Heart right ventricle (tissue), 16 donors: Measurements from ENCODE around the gene CRYBG1. TPM values are rescaled to one million over a fixed set of nuclear protein-coding genes. Genes with fewer than 3 reads are reported as not detected.

ENCODE experiments used
- ATAC-seq, 8 donors: fragments of 200-7000 bp; cut with Tn5 transposase; one replicate each; pipeline ENCODE4 v1.9.1; 2020; ENCODE audit warnings: mild to moderate bottlenecking in 8 of 8, moderate library complexity in 8 of 8, moderate number of reproducible peaks in 1 of 8
- DNase-seq, 2 donors: peaks; one replicate each; pipeline ENCODE4 v3.0.0-alpha.2; 2020
- H3K27ac ChIP-seq, 10 donors: fragments of 200-600 bp; sonication (generic) in 2 of 10; one replicate each; pipeline versions ENCODE4 v1.5.0 to v1.8.0; 2020 to 2022; ENCODE audit warnings: mild to moderate bottlenecking in 3 of 10
- H3K27me3 ChIP-seq, 7 donors: fragments of 200-600 bp; one replicate each; pipeline ENCODE4 v1.8.0; 2021 to 2022; ENCODE audit warnings: mild to moderate bottlenecking in 2 of 7
- H3K36me3 ChIP-seq, 9 donors: fragments of 200-600 bp; sonication (generic) in 1 of 9; one replicate each; pipeline versions ENCODE4 v1.5.0 to v1.8.0; 2020 to 2022; ENCODE audit warnings: mild to moderate bottlenecking in 2 of 9
- H3K4me1 ChIP-seq, 9 donors: fragments of 200-600 bp; sonication (generic) in 1 of 9; one replicate each; pipeline versions ENCODE4 v1.5.0 to v1.8.0; 2020 to 2022; ENCODE audit warnings: mild to moderate bottlenecking in 4 of 9
- H3K4me3 ChIP-seq, 10 donors: fragments of 200-600 bp; sonication (generic) in 2 of 10; one replicate each; pipeline versions ENCODE4 v1.5.0 to v1.8.0; 2020 to 2022; ENCODE audit warnings: mild to moderate bottlenecking in 7 of 10, moderate library complexity in 2 of 10
- H3K9me3 ChIP-seq, 11 donors: fragments of 200-600 bp in 10 of 11; sonication (generic) in 2 of 11; one replicate each; pipeline versions ENCODE4 v1.5.0 to v1.8.0; 2013 to 2022; ENCODE audit warnings: mild to moderate bottlenecking in 2 of 11, control low read depth in 1 of 11, moderate library complexity in 1 of 11
- CTCF ChIP-seq, 9 donors: fragments of 200-600 bp; sonication (generic) in 2 of 9; IDR thresholded peaks; one replicate each; pipeline versions ENCODE4 v1.5.0 to v1.8.0; 2021 to 2022; ENCODE audit warnings: antibody characterized with exemption in 9 of 9, mild to moderate bottlenecking in 5 of 9, moderate library complexity in 1 of 9
- WGBS, 2 donors: extraction: QIAGEN DNeasy Blood & Tissue Kit; methylation state at CpG; one replicate each; pipeline ENCODE4 v1.1.7; 2013; ENCODE audit warnings: inconsistent platforms in 1 of 2; 5-methylcytosine and 5-hydroxymethylcytosine counted together
- intact Hi-C, 10 donors: fragments of 100-400 bp; cut with DNase I; formaldehyde crosslinking; loops; one replicate each; pipeline versions ENCODE4 v1.11.1 to v1.14.2; 2022
- polyA plus RNA-seq, 2 donors: library from polyadenylated mRNA; stranded (reverse); fragments of 200-250 nt; gene quantifications; one replicate each; pipeline ENCODE4 v1.2.3, GENCODE V29; 2013
- total RNA-seq, 10 donors: library from RNA; stranded (reverse); fragmentation: NEBNext Ultra II Directional in 3 of 10; extraction: Animal tissue kit (Norgen Biotek cat#: 25700) in 3 of 10; gene quantifications; one replicate each; pipeline versions ENCODE4 v1.2.1 to v1.2.4, GENCODE V29; 2021 to 2023
- donor health status: Arrhythmogenic right ventricular cardiomyopathy.
- donor health status: ischemic (EF 13 %, LVEDD 7.1; RV severe dilation, severe dysfunction).
- donor health status: healthy with polysubstance abuse.
- donor health status: DM: no; HTN: yes; CAD: no.
- donor health status: DM: no; HTN: no; CAD: no.
- donor health status: ischemic (EF 25% LVEDD 6.9; RV normal size, moderate dysfunction).
- donor health status: ischemic (EF 25% LVEDD 5.7; RV mildly dilated, moderate dysfunction).
- donor health status: healthy.
- donor health status: DM: yes; HTN: yes; CAD: no.
- donor health status: Ischemic cardiomyopathy.
- donor health status: ischemic (EF 35%, LVEDD 5.7; RV mildly dilated, moderate dysfunction).
- donor health status: nonischemic (EF 11% LVEDD 7.7; RV severe dilation, severe dysfunction).
- donor health status: DM: yes; HTN: yes; CAD: no.
- donor health status: PGD.
- donor health status: ischemic (EF 29% LVEDD 5.4; RV normal size, mild dysfunction).
- donor health status: nonischemic (EF 23%, LVEDD 6.1; RV moderate dilation, normal function).

The CRYBG1 gene
- total and polyA plus RNA-seq, 12 donors, result 0.64 to 9.4 (median 1.5) TPM

- no peak for TF ChIP-seq CTCF (IDR thresholded peaks at IDR 0.05)
- intact Hi-C loops, result no loop called here
- Histone ChIP-seq H3K4me3 (no peak overlapping the region), H3K4me1 (no peaks in the 10 kb centered on the region), H3K27me3 (peaks cover 0 to 16% (median 0%) of the 10 kb centered on the region in 7 donors), H3K9me3 (no peaks in the 10 kb centered on the region), H3K27ac (no peak overlapping the region), H3K36me3 (no peaks in the 10 kb centered on the region)
- no peak for ATAC-seq
- DNase-seq, result no peak
- WGBS, 2 donors, result 87 to 91% methylated on average over 5 of the region's 5 CpGs
Measured at GRCh38 chr6:106425382-106425781, 64.9 kb downstream of the CRYBG1 start.

- intact Hi-C loops, result no loop called here
- H3K4me1 ChIP-seq, result no peaks in the 10 kb centered on the region
- no peaks in the 10 kb centered on the region for H3K36me3 ChIP-seq
- peaks cover 0 to 16% (median 0%) of the 10 kb centered on the region in 7 donors for H3K27me3 ChIP-seq
- TF ChIP-seq CTCF (IDR thresholded peaks at IDR 0.05), result no peak
- no peak overlapping the region for H3K4me3 ChIP-seq
- 63% methylated on average over 5 of the region's 5 CpGs for WGBS, 2 donors
- no peaks in the 10 kb centered on the region for H3K9me3 ChIP-seq
- no peak for DNase-seq
- H3K27ac ChIP-seq, result no peak overlapping the region
- ATAC-seq, result no peak
Measured at GRCh38 chr6:106426250-106426970, 65.9 kb downstream of the CRYBG1 start.

- intact Hi-C loops, result no loop called here
- Histone ChIP-seq H3K9me3 (no peaks in the 10 kb centered on the region), H3K27ac (no peak overlapping the region), H3K27me3 (peaks cover 0 to 19% (median 0%) of the 10 kb centered on the region in 7 donors), H3K4me1 (no peaks in the 10 kb centered on the region), H3K36me3 (no peaks in the 10 kb centered on the region), H3K4me3 (no peak overlapping the region)
- TF ChIP-seq CTCF (IDR thresholded peaks at IDR 0.05), result no peak
- ATAC-seq (no peak), DNase-seq (no peak)
- WGBS, 2 donors, result 80 to 83% methylated on average over 7 of the region's 7 CpGs
Measured at GRCh38 chr6:106430466-106430865, 69.9 kb downstream of the CRYBG1 start.

GRCh38 chr6:106431405-106431804 is 70.9 kb downstream of the CRYBG1 start:
- Histone ChIP-seq H3K36me3 (no peaks in the 10 kb centered on the region), H3K27me3 (peaks cover 0 to 19% (median 0%) of the 10 kb centered on the region in 7 donors), H3K27ac (no peak overlapping the region), H3K9me3 (no peaks in the 10 kb centered on the region), H3K4me1 (no peaks in the 10 kb centered on the region), H3K4me3 (no peak overlapping the region)
- no peak for ATAC-seq
- intact Hi-C loops, result no loop called here
- no peak for TF ChIP-seq CTCF (IDR thresholded peaks at IDR 0.05)
- DNase-seq, result no peak
- WGBS, 2 donors, result 94% methylated on average over 4 of the region's 4 CpGs
